ENCODE measurements around the gene STAT6.

Gene STAT6

DNA sequence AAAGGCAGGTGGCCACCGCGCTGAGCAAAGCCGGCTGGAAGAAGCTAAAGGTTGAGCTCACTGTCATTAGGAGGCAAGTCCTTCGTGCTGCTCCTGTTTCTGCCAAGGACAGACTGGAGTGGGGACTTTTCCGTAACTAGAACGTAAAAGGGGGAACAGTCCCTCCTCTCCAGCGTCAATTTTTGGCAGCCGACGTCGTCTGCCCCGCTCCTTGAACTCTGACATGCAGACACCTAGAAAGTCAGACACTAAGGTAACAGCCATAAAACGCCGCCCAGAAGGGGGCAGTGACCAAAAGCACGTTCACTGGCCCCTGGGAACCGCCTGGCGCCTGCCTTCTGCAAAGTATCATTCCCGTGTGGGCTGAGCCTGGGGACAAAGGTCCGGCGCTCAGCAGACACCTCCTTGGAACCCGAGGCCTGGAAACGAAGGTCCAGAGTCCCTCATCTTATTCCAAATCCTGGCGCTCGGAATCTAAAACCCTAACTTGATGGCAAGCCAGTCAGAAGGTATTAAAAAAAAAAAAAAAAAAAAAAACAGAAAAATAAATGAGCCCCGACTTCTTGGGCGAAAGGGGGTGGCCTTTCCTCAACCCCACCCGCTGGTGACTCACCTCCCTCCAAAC lies 16.1 kb upstream of the STAT6 start (continued):
- TF ChIP-seq, protein P1, sequence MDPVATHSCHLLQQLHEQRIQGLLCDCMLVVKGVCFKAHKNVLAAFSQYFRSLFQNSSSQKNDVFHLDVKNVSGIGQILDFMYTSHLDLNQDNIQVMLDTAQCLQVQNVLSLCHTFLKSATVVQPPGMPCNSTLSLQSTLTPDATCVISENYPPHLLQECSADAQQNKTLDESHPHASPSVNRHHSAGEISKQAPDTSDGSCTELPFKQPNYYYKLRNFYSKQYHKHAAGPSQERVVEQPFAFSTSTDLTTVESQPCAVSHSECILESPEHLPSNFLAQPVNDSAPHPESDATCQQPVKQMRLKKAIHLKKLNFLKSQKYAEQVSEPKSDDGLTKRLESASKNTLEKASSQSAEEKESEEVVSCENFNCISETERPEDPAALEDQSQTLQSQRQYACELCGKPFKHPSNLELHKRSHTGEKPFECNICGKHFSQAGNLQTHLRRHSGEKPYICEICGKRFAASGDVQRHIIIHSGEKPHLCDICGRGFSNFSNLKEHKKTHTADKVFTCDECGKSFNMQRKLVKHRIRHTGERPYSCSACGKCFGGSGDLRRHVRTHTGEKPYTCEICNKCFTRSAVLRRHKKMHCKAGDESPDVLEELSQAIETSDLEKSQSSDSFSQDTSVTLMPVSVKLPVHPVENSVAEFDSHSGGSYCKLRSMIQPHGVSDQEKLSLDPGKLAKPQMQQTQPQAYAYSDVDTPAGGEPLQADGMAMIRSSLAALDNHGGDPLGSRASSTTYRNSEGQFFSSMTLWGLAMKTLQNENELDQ (tag by site-specific recombination; IDR thresholded peaks at IDR 0.05; ENCODE audit: low read depth) = no peak
- TF ChIP-seq SETDB1 (IDR thresholded peaks at IDR 0.05; ENCODE audit: insufficient read length, low read length) = no peak
- TF ChIP-seq, protein P2, sequence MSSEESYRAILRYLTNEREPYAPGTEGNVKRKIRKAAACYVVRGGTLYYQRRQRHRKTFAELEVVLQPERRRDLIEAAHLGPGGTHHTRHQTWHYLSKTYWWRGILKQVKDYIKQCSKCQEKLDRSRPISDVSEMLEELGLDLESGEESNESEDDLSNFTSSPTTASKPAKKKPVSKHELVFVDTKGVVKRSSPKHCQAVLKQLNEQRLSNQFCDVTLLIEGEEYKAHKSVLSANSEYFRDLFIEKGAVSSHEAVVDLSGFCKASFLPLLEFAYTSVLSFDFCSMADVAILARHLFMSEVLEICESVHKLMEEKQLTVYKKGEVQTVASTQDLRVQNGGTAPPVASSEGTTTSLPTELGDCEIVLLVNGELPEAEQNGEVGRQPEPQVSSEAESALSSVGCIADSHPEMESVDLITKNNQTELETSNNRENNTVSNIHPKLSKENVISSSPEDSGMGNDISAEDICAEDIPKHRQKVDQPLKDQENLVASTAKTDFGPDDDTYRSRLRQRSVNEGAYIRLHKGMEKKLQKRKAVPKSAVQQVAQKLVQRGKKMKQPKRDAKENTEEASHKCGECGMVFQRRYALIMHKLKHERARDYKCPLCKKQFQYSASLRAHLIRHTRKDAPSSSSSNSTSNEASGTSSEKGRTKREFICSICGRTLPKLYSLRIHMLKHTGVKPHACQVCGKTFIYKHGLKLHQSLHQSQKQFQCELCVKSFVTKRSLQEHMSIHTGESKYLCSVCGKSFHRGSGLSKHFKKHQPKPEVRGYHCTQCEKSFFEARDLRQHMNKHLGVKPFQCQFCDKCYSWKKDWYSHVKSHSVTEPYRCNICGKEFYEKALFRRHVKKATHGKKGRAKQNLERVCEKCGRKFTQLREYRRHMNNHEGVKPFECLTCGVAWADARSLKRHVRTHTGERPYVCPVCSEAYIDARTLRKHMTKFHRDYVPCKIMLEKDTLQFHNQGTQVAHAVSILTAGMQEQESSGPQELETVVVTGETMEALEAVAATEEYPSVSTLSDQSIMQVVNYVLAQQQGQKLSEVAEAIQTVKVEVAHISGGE (tag by site-specific recombination; conservative IDR thresholded peaks at IDR 0.05; ENCODE audit: low read depth) = peak; percentile 14; the same call in 1 of the 2 replicates
- peak; percentile 98 for TF ChIP-seq ZNF335 (tag by site-specific recombination; conservative IDR thresholded peaks at IDR 0.05)
- TF ChIP-seq ZNF585B (tag by site-specific recombination; IDR thresholded peaks at IDR 0.05) = no peak
- TF ChIP-seq, protein P3, sequence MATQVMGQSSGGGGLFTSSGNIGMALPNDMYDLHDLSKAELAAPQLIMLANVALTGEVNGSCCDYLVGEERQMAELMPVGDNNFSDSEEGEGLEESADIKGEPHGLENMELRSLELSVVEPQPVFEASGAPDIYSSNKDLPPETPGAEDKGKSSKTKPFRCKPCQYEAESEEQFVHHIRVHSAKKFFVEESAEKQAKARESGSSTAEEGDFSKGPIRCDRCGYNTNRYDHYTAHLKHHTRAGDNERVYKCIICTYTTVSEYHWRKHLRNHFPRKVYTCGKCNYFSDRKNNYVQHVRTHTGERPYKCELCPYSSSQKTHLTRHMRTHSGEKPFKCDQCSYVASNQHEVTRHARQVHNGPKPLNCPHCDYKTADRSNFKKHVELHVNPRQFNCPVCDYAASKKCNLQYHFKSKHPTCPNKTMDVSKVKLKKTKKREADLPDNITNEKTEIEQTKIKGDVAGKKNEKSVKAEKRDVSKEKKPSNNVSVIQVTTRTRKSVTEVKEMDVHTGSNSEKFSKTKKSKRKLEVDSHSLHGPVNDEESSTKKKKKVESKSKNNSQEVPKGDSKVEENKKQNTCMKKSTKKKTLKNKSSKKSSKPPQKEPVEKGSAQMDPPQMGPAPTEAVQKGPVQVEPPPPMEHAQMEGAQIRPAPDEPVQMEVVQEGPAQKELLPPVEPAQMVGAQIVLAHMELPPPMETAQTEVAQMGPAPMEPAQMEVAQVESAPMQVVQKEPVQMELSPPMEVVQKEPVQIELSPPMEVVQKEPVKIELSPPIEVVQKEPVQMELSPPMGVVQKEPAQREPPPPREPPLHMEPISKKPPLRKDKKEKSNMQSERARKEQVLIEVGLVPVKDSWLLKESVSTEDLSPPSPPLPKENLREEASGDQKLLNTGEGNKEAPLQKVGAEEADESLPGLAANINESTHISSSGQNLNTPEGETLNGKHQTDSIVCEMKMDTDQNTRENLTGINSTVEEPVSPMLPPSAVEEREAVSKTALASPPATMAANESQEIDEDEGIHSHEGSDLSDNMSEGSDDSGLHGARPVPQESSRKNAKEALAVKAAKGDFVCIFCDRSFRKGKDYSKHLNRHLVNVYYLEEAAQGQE (tag by site-specific recombination; IDR thresholded peaks at IDR 0.05) = no peak; the same call in 1 of the 2 replicates
- TF ChIP-seq, protein P4, sequence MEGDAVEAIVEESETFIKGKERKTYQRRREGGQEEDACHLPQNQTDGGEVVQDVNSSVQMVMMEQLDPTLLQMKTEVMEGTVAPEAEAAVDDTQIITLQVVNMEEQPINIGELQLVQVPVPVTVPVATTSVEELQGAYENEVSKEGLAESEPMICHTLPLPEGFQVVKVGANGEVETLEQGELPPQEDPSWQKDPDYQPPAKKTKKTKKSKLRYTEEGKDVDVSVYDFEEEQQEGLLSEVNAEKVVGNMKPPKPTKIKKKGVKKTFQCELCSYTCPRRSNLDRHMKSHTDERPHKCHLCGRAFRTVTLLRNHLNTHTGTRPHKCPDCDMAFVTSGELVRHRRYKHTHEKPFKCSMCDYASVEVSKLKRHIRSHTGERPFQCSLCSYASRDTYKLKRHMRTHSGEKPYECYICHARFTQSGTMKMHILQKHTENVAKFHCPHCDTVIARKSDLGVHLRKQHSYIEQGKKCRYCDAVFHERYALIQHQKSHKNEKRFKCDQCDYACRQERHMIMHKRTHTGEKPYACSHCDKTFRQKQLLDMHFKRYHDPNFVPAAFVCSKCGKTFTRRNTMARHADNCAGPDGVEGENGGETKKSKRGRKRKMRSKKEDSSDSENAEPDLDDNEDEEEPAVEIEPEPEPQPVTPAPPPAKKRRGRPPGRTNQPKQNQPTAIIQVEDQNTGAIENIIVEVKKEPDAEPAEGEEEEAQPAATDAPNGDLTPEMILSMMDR (tag by site-specific recombination; IDR thresholded peaks at IDR 0.05) = peak; percentile 76
- TF ChIP-seq BCL11A (tag by site-specific recombination; IDR thresholded peaks at IDR 0.05; ENCODE audit: low read depth) = no peak
- TF ChIP-seq, protein P5, sequence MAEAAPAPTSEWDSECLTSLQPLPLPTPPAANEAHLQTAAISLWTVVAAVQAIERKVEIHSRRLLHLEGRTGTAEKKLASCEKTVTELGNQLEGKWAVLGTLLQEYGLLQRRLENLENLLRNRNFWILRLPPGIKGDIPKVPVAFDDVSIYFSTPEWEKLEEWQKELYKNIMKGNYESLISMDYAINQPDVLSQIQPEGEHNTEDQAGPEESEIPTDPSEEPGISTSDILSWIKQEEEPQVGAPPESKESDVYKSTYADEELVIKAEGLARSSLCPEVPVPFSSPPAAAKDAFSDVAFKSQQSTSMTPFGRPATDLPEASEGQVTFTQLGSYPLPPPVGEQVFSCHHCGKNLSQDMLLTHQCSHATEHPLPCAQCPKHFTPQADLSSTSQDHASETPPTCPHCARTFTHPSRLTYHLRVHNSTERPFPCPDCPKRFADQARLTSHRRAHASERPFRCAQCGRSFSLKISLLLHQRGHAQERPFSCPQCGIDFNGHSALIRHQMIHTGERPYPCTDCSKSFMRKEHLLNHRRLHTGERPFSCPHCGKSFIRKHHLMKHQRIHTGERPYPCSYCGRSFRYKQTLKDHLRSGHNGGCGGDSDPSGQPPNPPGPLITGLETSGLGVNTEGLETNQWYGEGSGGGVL (tag by site-specific recombination; IDR thresholded peaks at IDR 0.05) = no peak
- TF ChIP-seq ZNF24 (tag by site-specific recombination; IDR thresholded peaks at IDR 0.05) = no peak; the same call in 1 of the 2 replicates
- TF ChIP-seq, protein P6, sequence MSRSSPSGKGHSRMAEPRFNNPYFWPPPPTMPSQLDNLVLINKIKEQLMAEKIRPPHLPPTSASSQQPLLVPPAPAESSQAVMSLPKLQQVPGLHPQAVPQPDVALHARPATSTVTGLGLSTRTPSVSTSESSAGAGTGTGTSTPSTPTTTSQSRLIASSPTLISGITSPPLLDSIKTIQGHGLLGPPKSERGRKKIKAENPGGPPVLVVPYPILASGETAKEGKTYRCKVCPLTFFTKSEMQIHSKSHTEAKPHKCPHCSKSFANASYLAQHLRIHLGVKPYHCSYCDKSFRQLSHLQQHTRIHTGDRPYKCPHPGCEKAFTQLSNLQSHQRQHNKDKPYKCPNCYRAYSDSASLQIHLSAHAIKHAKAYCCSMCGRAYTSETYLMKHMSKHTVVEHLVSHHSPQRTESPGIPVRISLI (tag by site-specific recombination; IDR thresholded peaks at IDR 0.05) = peak; percentile 73
- TF ChIP-seq, protein P7, sequence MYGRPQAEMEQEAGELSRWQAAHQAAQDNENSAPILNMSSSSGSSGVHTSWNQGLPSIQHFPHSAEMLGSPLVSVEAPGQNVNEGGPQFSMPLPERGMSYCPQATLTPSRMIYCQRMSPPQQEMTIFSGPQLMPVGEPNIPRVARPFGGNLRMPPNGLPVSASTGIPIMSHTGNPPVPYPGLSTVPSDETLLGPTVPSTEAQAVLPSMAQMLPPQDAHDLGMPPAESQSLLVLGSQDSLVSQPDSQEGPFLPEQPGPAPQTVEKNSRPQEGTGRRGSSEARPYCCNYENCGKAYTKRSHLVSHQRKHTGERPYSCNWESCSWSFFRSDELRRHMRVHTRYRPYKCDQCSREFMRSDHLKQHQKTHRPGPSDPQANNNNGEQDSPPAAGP (tag by site-specific recombination; IDR thresholded peaks at IDR 0.05) = peak; percentile 82; the same call in 1 of the 2 replicates
- no peak for TF ChIP-seq ZNF138 (tag by site-specific recombination; IDR thresholded peaks at IDR 0.05; ENCODE audit: borderline replicate concordance)
- TF ChIP-seq, protein P8, sequence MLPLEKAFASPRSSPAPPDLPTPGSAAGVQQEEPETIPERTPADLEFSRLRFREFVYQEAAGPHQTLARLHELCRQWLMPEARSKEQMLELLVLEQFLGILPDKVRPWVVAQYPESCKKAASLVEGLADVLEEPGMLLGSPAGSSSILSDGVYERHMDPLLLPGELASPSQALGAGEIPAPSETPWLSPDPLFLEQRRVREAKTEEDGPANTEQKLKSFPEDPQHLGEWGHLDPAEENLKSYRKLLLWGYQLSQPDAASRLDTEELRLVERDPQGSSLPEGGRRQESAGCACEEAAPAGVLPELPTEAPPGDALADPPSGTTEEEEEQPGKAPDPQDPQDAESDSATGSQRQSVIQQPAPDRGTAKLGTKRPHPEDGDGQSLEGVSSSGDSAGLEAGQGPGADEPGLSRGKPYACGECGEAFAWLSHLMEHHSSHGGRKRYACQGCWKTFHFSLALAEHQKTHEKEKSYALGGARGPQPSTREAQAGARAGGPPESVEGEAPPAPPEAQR (tag by site-specific recombination; IDR thresholded peaks at IDR 0.05) = no peak
- no peak for TF ChIP-seq ZNF529 (tag by site-specific recombination; IDR thresholded peaks at IDR 0.05; ENCODE audit: insufficient replicate concordance)
- TF ChIP-seq ZNF530 (tag by site-specific recombination; IDR thresholded peaks at IDR 0.05; ENCODE audit: low read depth) = no peak
- no peak for TF ChIP-seq HOXD13 (CRISPR knock-in tag; IDR thresholded peaks at IDR 0.05; ENCODE audit: borderline replicate concordance)
- TF ChIP-seq KLF16 (tag by site-specific recombination; IDR thresholded peaks at IDR 0.05) = 0 out of 2 replicates have a peak, but pooled peaks have one; percentile 50
- TF ChIP-seq ZBTB48 (tag by site-specific recombination; IDR thresholded peaks at IDR 0.05) = no peak
